K562 (cell line): ENCODE data around the gene SRSF1. TPM values are rescaled to one million over a fixed set of nuclear protein-coding genes. Genes with fewer than 3 reads are reported as not detected.

Source experiments
- BDP1 ChIP-seq: IDR thresholded peaks from 3 replicates; pipeline ENCODE4 v1.6.1; 2011; ENCODE audit not compliant: insufficient read length, insufficient read depth
- BRCA1 ChIP-seq, 2 experiments: fragments of 450-650 bp in 1 of 2; sonication (generic) in 1 of 2; formaldehyde crosslinking in 1 of 2; IDR thresholded peaks; 2 replicates each; pipeline versions ENCODE4 v1.5.0 to v1.6.1; 2017 to 2020; ENCODE audit warnings: mild to moderate bottlenecking in 1 of 2, missing genetic modification reagents in 1 of 2
- CCAR2 ChIP-seq: fragments of 200-400 bp; formaldehyde crosslinking; IDR thresholded peaks from 2 replicates; pipeline ENCODE4 v1.6.1; 2017; ENCODE audit warnings: mild to moderate bottlenecking, low read depth, low read length
- CEBPB ChIP-seq: fragments of 450-650 bp; IDR thresholded peaks from 2 replicates; pipeline ENCODE4 v1.6.1; 2016; ENCODE audit warnings: missing genetic modification characterization, missing compliant biosample characterization
- CTBP1 ChIP-seq: fragments of 450-650 bp; IDR thresholded peaks from 2 replicates; pipeline ENCODE4 v1.6.1; 2016; ENCODE audit warnings: borderline replicate concordance
- DDX20 ChIP-seq: fragments of 450-650 bp; IDR thresholded peaks from 2 replicates; pipeline ENCODE4 v1.6.1; 2016; ENCODE audit warnings: missing genetic modification characterization, low read depth, mild to moderate bottlenecking, missing compliant biosample characterization, moderate library complexity
- EHMT2 ChIP-seq: fragments of 450-650 bp; IDR thresholded peaks from 2 replicates; pipeline ENCODE4 v1.6.1; 2018; ENCODE audit warnings: antibody characterized with exemption
- ETV6 ChIP-seq, 3 experiments: fragments of 150-350 bp in 1 of 3; sonication (generic) in 1 of 3; formaldehyde crosslinking in 1 of 3; IDR thresholded peaks; 2 replicates each; pipeline versions ENCODE4 v1.6.1 to v1.8.0; 2014 to 2022; ENCODE audit warnings: borderline replicate concordance in 2 of 3, low read depth in 2 of 3, antibody characterized with exemption in 1 of 3, low read length in 1 of 3, mild to moderate bottlenecking in 1 of 3, missing genetic modification reagents in 1 of 3
- HMGN3 ChIP-seq: IDR thresholded peaks from 2 replicates; pipeline ENCODE4 v1.6.1; 2011; ENCODE audit warnings: borderline replicate concordance, low read depth, mild to moderate bottlenecking, mixed read lengths, low read length; ENCODE audit not compliant: insufficient read length; ENCODE audit errors: extremely low read depth
- KAT8 ChIP-seq: fragments of 450-650 bp; IDR thresholded peaks from 2 replicates; pipeline ENCODE4 v1.6.1; 2016; ENCODE audit warnings: low read depth, mild to moderate bottlenecking
- RBM25 ChIP-seq: fragments of 200-400 bp; formaldehyde crosslinking; IDR thresholded peaks from 2 replicates; pipeline ENCODE4 v1.6.1; 2018; ENCODE audit warnings: low read length, low read depth, moderate library complexity; ENCODE audit not compliant: severe bottlenecking
- TEAD2 ChIP-seq: fragments of 450-650 bp; IDR thresholded peaks from 2 replicates; pipeline ENCODE4 v1.6.1; 2016; ENCODE audit warnings: missing genetic modification characterization, control low read depth, missing compliant biosample characterization
- TEAD4 ChIP-seq, 2 experiments: sonication (generic) in 1 of 2; formaldehyde crosslinking in 1 of 2; IDR thresholded peaks; 2 replicates each; pipeline versions ENCODE4 v1.6.1 to v1.8.0; 2012 to 2022; ENCODE audit warnings: borderline replicate concordance in 1 of 2, inconsistent platforms in 1 of 2, low read length in 1 of 2, mild to moderate bottlenecking in 1 of 2, missing genetic modification reagents in 1 of 2
- U2AF1 ChIP-seq: fragments of 200-400 bp; formaldehyde crosslinking; optimal IDR thresholded peaks from 2 replicates; pipeline ENCODE3; 2017; ENCODE audit warnings: mild to moderate bottlenecking, low read depth, low read length, moderate library complexity
- ZC3H4 ChIP-seq: sonication (generic); formaldehyde crosslinking; IDR thresholded peaks from 2 replicates; pipeline ENCODE4 v1.9.0; 2021; ENCODE audit warnings: missing genetic modification reagents, borderline replicate concordance
- ZNF140 ChIP-seq: fragments of 250-450 bp; sonication (Bioruptor Pico); IDR thresholded peaks from 2 replicates; pipeline ENCODE4 v1.8.0; 2021; ENCODE audit warnings: moderate library complexity, mild to moderate bottlenecking, inconsistent platforms
- polyA plus RNA-seq, 8 experiments: library from polyadenylated mRNA; depleted of rRNA in 4 of 8; stranded (reverse) in 5 of 8; unstranded in 3 of 8; fragments of >200 nt; fragmentation: Nextera tagmentation in 2 of 8; fragmentation: Illumina TruSeq in 1 of 8; extraction: Ambion mirVana in 2 of 8; extraction: Trizol in 1 of 8; gene quantifications; 2 replicates each; pipeline versions ENCODE4 v1.2.1 to v1.2.3, GENCODE V29; 2011 to 2014; ENCODE audit warnings: inconsistent platforms in 1 of 8, missing spikeins in 1 of 8
- total RNA-seq, 7 experiments: library from RNA; depleted of rRNA in 6 of 7; stranded (reverse); fragments of >200 nt in 6 of 7; fragmentation: Illumina TruSeq in 2 of 7; extraction: Trizol in 2 of 7; gene quantifications; 2 replicates each; pipeline versions ENCODE4 v1.2.1 to v1.2.3, GENCODE V29; 2011 to 2021; ENCODE audit warnings: low replicate concordance in 1 of 7
- TF ChIP-seq, protein P1 (sequence below): fragments of 250-450 bp; sonication (Bioruptor Pico); IDR thresholded peaks from 2 replicates; pipeline ENCODE4 v1.4.0; 2020; ENCODE audit warnings: mild to moderate bottlenecking
- TF ChIP-seq, protein P2 (sequence below): fragments of 250-450 bp; sonication (Bioruptor Pico); IDR thresholded peaks from 2 replicates; pipeline ENCODE4 v1.8.0; 2022; ENCODE audit warnings: inconsistent platforms
- TF ChIP-seq, protein P3 (sequence below): sonication (generic); formaldehyde crosslinking; IDR thresholded peaks from 2 replicates; pipeline ENCODE4 v1.5.0; 2020; ENCODE audit warnings: missing genetic modification reagents
- TF ChIP-seq, protein P4 (sequence below): fragments of 250-450 bp; sonication (Bioruptor Pico); IDR thresholded peaks from 2 replicates; pipeline ENCODE4 v1.4.0; 2020; ENCODE audit warnings: mild to moderate bottlenecking, moderate library complexity

Gene SRSF1
- total and polyA plus RNA-seq, 9 of the 15 experiments (the other 6 are each of a cell fraction or from before 2014, with no cell fraction given): 77.8 to 559 (median 442) TPM

DNA sequence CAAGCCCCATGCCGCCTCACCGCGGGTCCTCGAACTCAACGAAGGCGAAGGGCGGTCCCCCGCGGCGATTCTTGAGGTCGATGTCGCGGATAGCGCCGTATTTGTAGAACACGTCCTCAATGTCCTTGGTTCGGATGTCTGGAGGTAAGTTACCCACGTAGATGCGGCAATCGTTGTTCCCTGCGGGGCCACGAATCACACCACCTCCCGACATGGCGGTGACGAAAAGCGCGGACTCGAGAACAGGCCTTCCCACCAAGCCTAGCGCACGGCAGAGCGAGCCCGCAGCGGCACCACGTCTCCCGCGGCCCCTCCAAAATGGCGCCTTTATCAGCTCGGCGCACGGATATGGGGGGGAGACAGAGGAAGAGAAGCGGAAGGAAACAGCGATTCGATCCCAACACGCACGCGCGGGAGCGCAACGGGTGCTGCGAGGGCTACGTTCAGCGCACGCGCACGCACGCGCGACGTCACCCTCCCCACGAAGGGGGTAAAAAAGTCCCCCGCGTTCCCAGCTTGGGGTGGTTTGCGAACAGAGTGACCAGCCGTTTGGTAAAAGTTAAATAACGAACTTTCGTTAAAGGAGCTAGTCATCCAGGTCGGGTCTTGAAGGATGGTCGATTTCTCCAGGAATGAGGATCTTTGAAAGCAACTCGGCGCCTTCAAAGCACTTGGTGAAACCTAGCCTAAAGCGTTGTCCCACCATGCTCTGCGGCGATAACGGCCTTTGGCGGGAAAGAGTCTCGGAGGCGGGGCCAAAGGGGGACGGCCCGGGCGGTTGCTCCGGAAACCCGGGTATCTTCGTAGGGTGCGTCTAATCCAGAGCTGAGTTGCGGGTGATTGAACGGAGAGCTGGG is at the start of gene SRSF1 (continued):
- TF ChIP-seq BDP1 (no peak), EHMT2 (no peak), RBM25 (no peak), CCAR2 (no peak), DDX20 (tag) (0 out of 2 replicates have a peak, but pooled peaks have one; percentile 28), KAT8 (0 out of 2 replicates have a peak, but pooled peaks have one; percentile 22), ETV6 (IDR thresholded peaks at IDR 0.05; ENCODE audit: borderline replicate concordance in 1 of 2, low read depth in 2 of 2, low read length in 1 of 2) (peak; percentile 62 to 63; a peak in 2 of 4 replicates), ETV6 (CRISPR knock-in tag; IDR thresholded peaks at IDR 0.05; ENCODE audit: borderline replicate concordance) (0 out of 2 replicates have a peak, but pooled peaks have one; percentile 64), U2AF1 (no peak), CEBPB (no peak), CTBP1 (peak; percentile 81; the same call in 1 of the 2 replicates), BRCA1 (IDR thresholded peaks at IDR 0.05) (no peak), BRCA1 (CRISPR knock-in tag; IDR thresholded peaks at IDR 0.05) (no peak), TEAD2 (tag) (no peak), TEAD4 (IDR thresholded peaks at IDR 0.05; ENCODE audit: low read length) (peak; percentile 21), TEAD4 (CRISPR knock-in tag; IDR thresholded peaks at IDR 0.05; ENCODE audit: borderline replicate concordance) (no peak), ZC3H4 (CRISPR knock-in tag) (0 out of 2 replicates have a peak, but pooled peaks have one; percentile 53), HMGN3 (no peak), ZNF140 (CRISPR knock-in tag) (no peak)
- TF ChIP-seq, protein P1, sequence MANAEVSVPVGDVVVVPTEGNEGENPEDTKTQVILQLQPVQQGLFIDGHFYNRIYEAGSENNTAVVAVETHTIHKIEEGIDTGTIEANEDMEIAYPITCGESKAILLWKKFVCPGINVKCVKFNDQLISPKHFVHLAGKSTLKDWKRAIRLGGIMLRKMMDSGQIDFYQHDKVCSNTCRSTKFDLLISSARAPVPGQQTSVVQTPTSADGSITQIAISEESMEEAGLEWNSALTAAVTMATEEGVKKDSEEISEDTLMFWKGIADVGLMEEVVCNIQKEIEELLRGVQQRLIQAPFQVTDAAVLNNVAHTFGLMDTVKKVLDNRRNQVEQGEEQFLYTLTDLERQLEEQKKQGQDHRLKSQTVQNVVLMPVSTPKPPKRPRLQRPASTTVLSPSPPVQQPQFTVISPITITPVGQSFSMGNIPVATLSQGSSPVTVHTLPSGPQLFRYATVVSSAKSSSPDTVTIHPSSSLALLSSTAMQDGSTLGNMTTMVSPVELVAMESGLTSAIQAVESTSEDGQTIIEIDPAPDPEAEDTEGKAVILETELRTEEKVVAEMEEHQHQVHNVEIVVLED: peak; percentile 97
- TF ChIP-seq, protein P2, sequence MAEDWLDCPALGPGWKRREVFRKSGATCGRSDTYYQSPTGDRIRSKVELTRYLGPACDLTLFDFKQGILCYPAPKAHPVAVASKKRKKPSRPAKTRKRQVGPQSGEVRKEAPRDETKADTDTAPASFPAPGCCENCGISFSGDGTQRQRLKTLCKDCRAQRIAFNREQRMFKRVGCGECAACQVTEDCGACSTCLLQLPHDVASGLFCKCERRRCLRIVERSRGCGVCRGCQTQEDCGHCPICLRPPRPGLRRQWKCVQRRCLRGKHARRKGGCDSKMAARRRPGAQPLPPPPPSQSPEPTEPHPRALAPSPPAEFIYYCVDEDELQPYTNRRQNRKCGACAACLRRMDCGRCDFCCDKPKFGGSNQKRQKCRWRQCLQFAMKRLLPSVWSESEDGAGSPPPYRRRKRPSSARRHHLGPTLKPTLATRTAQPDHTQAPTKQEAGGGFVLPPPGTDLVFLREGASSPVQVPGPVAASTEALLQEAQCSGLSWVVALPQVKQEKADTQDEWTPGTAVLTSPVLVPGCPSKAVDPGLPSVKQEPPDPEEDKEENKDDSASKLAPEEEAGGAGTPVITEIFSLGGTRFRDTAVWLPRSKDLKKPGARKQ (CRISPR knock-in tag): no peak
- TF ChIP-seq, protein P3, sequence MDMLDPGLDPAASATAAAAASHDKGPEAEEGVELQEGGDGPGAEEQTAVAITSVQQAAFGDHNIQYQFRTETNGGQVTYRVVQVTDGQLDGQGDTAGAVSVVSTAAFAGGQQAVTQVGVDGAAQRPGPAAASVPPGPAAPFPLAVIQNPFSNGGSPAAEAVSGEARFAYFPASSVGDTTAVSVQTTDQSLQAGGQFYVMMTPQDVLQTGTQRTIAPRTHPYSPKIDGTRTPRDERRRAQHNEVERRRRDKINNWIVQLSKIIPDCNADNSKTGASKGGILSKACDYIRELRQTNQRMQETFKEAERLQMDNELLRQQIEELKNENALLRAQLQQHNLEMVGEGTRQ: no peak
- TF ChIP-seq, protein P4, sequence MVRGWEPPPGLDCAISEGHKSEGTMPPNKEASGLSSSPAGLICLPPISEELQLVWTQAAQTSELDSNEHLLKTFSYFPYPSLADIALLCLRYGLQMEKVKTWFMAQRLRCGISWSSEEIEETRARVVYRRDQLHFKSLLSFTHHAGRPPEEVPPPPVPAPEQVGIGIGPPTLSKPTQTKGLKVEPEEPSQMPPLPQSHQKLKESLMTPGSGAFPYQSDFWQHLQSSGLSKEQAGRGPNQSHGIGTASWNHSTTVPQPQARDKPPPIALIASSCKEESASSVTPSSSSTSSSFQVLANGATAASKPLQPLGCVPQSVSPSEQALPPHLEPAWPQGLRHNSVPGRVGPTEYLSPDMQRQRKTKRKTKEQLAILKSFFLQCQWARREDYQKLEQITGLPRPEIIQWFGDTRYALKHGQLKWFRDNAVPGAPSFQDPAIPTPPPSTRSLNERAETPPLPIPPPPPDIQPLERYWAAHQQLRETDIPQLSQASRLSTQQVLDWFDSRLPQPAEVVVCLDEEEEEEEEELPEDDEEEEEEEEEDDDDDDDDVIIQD: no peak
